Middle frontal gyrus (tissue), 1 donor: Measurements from ENCODE around the gene TBC1D5.

ENCODE experiments used
- DNase-seq: peaks from one replicate; pipeline ENCODE4 v3.0.0-alpha.2; 2015; ENCODE audit warnings: low spot score; ENCODE audit errors: extremely low spot score

Gene TBC1D5

GRCh38 chr3:17111586-17111985, 630.8 kb downstream of the TBC1D5 start:
- DNase-seq, result no peak

DNA sequence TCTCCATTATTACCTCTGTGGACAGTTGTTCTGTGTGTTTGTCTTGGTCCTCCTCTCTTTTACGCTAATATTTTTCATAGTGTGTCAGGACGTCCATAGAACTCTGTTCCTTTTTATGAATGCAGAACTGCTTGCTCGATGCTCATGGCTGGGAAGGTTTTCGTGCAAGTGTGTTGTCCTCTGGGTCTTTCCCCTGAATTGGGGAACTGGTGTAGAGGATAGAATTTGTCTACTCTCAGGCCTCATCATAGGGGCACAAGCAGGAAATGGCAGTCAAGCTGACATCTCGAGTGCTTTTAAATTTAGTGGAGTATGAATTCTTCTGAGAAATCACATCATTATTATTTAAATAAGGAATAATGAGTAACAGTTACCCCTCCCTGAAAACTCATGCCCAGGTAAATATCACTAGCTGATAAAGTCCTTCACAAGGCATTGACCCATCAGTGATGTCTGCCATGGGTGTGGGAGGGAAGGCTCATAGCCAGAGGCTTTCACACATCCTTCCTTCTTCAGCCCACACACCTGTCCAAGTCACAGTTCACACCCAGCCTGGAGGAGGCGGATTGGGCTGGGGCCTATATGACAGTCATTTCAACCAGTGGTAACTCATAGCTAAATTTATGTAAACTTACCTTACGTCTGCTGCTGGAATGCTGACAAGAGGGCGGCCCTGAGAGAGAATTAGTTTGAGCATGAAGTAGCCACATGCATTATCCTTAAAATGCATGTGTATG, 631.6 kb downstream of the TBC1D5 start:
- no peak for DNase-seq
